GM18505 (cell line): ENCODE data around the gene ETDA.

Experiments
- ATAC-seq: cut with Tn5 transposase; IDR thresholded peaks from one replicate; pipeline ENCODE4 v1.9.1; 2021; ENCODE audit not compliant: unreplicated experiment
- POLR2A ChIP-seq: IDR thresholded peaks from 4 replicates; pipeline ENCODE4 v1.6.1; 2011; ENCODE audit warnings: borderline replicate concordance; ENCODE audit not compliant: insufficient read depth, insufficient read length; ENCODE audit errors: extremely low read depth

ETDA gene

DNA sequence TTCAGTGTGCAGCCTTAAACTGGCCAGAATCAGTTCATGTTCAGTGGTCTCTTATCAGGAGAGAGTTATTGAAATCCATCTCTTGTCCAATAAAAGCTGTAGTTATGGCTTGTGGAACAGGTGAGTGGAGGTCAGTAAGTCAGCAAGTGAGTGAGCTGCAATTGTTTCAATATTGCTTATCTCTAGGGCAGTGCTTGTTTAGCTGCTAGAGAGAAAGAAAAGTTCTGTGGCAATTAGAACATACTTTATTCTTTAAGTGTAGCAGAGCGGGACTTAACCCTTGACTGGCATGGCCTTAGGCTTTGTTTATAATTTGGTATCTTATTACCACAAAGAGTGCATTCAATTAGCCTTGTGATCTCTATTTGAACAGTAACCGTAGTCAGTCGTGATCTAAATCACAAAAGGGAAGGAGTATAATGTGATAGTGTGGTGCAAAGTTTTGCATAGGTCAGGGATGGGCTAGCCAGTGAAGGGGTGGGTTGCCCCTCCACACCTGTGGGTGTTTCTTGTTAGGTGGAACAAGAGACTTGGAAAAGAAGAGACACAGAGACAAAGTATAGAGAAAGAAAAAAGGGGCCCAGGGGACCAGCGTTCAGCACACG is 50.5 kb downstream of the ETDA start:
- TF ChIP-seq POLR2A: no peak
- ATAC-seq: no peak
